Memory B cell (primary cell): ENCODE measurements around the gene RABL6.
"Not testable (repeated sequence)": the region's sequence is repeated elsewhere in the genome, so short reads cannot be mapped to it uniquely, and the experiment has no call there.

ENCODE experiments used
- ATAC-seq: fragments of 150-1000 bp; cut with Tn5 transposase; 2 replicates; pipeline ENCODE4 v1.10.0; 2021; ENCODE audit warnings: low read depth, mild to moderate bottlenecking, moderate library complexity
- DNase-seq, 2 donors: peaks; one replicate each; pipeline ENCODE4 v3.0.0; 2022; ENCODE audit warnings: low spot score in 2 of 2
- H3K27ac Mint-ChIP-seq: one replicate; pipeline ENCODE4 v1.8.0; 2022; ENCODE audit warnings: mild to moderate bottlenecking, moderate library complexity, mixed read lengths
- H3K27me3 Mint-ChIP-seq: one replicate; pipeline ENCODE4 v1.8.0; 2022; ENCODE audit warnings: mixed read lengths
- H3K36me3 Mint-ChIP-seq: one replicate; pipeline ENCODE4 v1.8.0; 2022; ENCODE audit warnings: mild to moderate bottlenecking, mixed read lengths
- H3K4me1 Mint-ChIP-seq: one replicate; pipeline ENCODE4 v1.8.0; 2022; ENCODE audit warnings: mixed read lengths
- H3K4me3 Mint-ChIP-seq: one replicate; pipeline ENCODE4 v1.8.0; 2022; ENCODE audit warnings: mild to moderate bottlenecking, moderate library complexity, mixed read lengths
- H3K9me3 Mint-ChIP-seq: one replicate; pipeline ENCODE4 v1.8.0; 2022; ENCODE audit warnings: mixed read lengths

RABL6 gene

GRCh38 chr9:136837146-136837855 lies 29.6 kb downstream of the RABL6 start:
- Mint-ChIP-seq H3K9me3 (no peaks in the 10 kb centered on the region), H3K4me3 (no peak overlapping the region), H3K27ac (no peak overlapping the region), H3K36me3 (peaks cover 3% of the 10 kb centered on the region), H3K27me3 (no peaks in the 10 kb centered on the region), H3K4me1 (no peaks in the 10 kb centered on the region)
- ATAC-seq (no peak), DNase-seq (no peak)

- H3K36me3 Mint-ChIP-seq, ATAC-seq, H3K9me3 Mint-ChIP-seq, H3K4me3 Mint-ChIP-seq, H3K27me3 Mint-ChIP-seq, H3K4me1 Mint-ChIP-seq, H3K27ac Mint-ChIP-seq, DNase-seq: not testable (repeated sequence)
Observed at GRCh38 chr9:136837856-136838277, 30.1 kb downstream of the RABL6 start.

DNA sequence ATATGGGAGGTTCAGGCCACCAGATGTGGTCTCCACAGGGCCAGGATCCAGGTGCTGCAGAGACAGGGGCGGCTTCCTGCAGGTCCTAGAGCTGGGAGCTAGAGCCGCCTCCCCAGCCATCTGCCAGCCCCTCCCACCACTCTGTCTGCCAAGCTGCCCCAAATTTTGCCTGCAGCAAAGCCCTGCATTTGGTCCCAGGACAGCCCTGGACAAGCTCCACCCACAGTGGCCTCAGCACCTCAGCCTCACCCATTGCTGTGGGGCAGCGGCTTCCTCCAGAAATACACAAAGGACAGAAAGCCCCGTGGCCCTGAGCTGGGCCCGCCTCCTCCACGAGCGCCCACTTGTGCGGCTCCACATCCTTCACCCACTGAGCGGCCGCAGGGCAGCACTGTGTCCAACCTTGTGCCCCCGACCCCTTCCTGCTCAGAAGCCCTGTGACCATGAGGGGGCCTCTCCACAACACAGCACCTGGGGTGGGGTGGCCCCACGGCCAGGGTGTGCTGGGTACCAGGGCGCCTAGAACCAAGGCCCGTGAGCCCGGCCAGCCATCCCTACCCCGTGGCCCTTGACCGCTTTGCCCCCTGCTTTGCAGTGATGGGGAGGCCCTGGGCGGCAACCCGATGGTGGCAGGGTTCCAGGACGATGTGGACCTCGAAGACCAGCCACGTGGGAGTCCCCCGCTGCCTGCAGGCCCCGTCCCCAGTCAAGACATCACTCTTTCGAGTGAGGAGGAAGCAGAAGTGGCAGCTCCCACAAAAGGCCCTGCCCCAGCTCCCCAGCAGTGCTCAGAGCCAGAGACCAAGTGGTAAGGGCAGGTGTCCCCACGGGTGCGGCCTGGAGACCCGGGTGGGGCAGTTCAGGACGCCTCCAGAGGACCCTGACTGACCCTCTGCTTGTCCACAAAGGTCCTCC lies 30.8 kb downstream of the RABL6 start:
- Mint-ChIP-seq H3K27me3 (no peaks in the 10 kb centered on the region), H3K4me3 (no peak overlapping the region), H3K27ac (no peak overlapping the region), H3K9me3 (no peaks in the 10 kb centered on the region), H3K36me3 (peaks cover 3% of the 10 kb centered on the region), H3K4me1 (no peaks in the 10 kb centered on the region)
- ATAC-seq, result no peak
- no peak for DNase-seq

GRCh38 chr9:136839229-136840139 lies 31.7 kb downstream of the RABL6 start:
- H3K36me3 Mint-ChIP-seq, result peaks cover 3% of the 10 kb centered on the region
- ATAC-seq (no peak), DNase-seq (no peak)
- no peaks in the 10 kb centered on the region for H3K4me1 Mint-ChIP-seq
- H3K4me3 Mint-ChIP-seq, result no peak overlapping the region
- H3K27me3 Mint-ChIP-seq, result no peaks in the 10 kb centered on the region
- H3K27ac Mint-ChIP-seq, result no peak overlapping the region
- H3K9me3 Mint-ChIP-seq, result no peaks in the 10 kb centered on the region

- Mint-ChIP-seq H3K36me3 (peaks cover 3% of the 10 kb centered on the region), H3K27ac (no peak overlapping the region)
Observed at GRCh38 chr9:136840140-136840876, 32.6 kb downstream of the RABL6 start.

GRCh38 chr9:136840877-136841645 lies 33.3 kb downstream of the RABL6 start:
- H3K4me3 Mint-ChIP-seq, result peak overlapping the region; percentile 8
- no peaks in the 10 kb centered on the region for H3K4me1 Mint-ChIP-seq
- H3K27me3 Mint-ChIP-seq, result no peaks in the 10 kb centered on the region
- H3K36me3 Mint-ChIP-seq, result peaks cover 3% of the 10 kb centered on the region
- no peak for DNase-seq
- ATAC-seq, result no peak
- no peaks in the 10 kb centered on the region for H3K9me3 Mint-ChIP-seq
- H3K27ac Mint-ChIP-seq, result no peak overlapping the region

More at GRCh38 chr9:136840140-136840876, 32.6 kb downstream of the RABL6 start:
- DNase-seq (no peak), ATAC-seq (no peak)
- H3K27me3 Mint-ChIP-seq, result no peaks in the 10 kb centered on the region
- H3K4me3 Mint-ChIP-seq, result no peak overlapping the region
- H3K4me1 Mint-ChIP-seq, result no peaks in the 10 kb centered on the region
- H3K9me3 Mint-ChIP-seq, result no peaks in the 10 kb centered on the region

DNA sequence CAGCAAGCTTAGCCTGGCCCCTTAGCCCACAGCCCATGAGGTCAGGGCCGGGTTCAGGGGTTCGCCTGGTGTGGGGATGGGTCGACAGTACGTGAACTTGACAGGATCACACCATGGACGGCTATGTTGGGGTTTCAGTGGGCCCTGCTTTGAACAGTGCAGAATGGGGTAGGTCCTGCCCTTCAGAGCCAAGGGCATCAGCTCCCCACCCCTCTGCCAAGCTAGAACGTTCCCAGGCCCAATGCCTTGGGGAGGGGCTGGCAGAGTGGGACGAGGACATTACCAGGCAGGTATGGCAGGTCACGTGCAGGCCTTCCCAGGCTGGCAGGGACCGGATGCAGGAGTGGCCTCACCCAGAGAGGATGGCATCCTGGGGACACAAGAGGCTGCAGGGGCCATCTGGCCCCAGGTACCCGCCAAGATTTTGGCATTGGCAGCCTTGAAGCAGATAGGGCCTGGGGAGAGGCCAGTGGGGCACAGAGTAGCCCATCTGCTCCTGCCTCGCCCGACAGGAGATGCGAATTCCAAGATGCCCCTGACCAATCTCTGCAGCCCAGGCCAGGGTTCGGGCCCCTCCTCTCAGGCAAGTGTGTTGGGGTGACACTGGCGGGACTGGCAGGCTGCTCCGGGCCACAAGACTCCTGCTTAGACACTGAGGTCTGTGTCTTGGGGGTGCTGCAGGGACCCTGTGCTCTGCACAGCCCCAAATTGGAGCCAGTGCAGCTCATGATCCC lies 34.1 kb downstream of the RABL6 start:
- not testable (repeated sequence) for H3K27me3 Mint-ChIP-seq, ATAC-seq, H3K9me3 Mint-ChIP-seq, H3K36me3 Mint-ChIP-seq, DNase-seq, H3K4me1 Mint-ChIP-seq
- peak overlapping the region; percentile 93 for H3K4me3 Mint-ChIP-seq
- peak overlapping the region; percentile 67 for H3K27ac Mint-ChIP-seq

DNA sequence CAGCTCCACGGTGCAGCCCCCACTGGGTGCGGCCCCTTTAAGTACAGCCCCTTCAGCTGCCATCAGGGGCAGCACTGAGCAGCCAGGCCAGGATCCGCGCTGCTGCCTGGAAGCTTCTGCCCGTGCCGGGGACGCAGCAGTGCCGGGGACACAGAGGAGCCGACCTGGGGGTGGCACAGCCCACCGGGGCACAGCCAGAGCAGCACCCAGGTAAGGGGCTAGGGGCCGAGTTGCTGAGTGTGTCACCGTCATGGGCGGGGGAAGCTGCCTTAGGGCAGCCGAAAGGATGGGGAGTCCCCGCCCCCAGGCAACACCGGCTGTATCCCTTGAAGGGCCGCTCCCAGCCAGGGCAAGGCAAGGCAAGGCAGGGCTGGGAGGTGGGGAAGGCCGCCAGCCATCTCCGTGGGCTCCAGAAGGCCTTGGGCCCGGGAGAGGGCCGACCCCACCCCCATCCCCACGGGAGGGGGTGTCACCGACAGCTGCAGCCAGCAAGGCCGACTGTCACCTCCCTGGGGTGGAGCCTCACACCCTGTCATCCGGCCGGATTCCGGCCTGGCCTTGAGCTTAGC lies 34.7 kb downstream of the RABL6 start, which contains the start of gene AJM1:
Gene AJM1, plus strand, starts transcription at position 99 of the 569 bp plus-strand sequence. CDS start 1,937 bp downstream, outside the sequence.
- Mint-ChIP-seq H3K4me3 (peak within 1 kb of the TSS; percentile 93), H3K27ac (peak within 1 kb of the TSS; percentile 67)
- H3K4me1 Mint-ChIP-seq, H3K9me3 Mint-ChIP-seq, H3K36me3 Mint-ChIP-seq, H3K27me3 Mint-ChIP-seq: not testable (repeated sequence)
- peak; percentile 77 to 92 for DNase-seq
- peak; percentile 87 for ATAC-seq

GRCh38 chr9:136843159-136843800 lies 35.5 kb downstream of the RABL6 start:
- Mint-ChIP-seq H3K27ac (peak overlapping the region; percentile 78), H3K4me3 (peak overlapping the region; percentile 32)
- H3K4me1 Mint-ChIP-seq, H3K9me3 Mint-ChIP-seq, H3K36me3 Mint-ChIP-seq, DNase-seq, ATAC-seq, H3K27me3 Mint-ChIP-seq: not testable (repeated sequence)

DNA sequence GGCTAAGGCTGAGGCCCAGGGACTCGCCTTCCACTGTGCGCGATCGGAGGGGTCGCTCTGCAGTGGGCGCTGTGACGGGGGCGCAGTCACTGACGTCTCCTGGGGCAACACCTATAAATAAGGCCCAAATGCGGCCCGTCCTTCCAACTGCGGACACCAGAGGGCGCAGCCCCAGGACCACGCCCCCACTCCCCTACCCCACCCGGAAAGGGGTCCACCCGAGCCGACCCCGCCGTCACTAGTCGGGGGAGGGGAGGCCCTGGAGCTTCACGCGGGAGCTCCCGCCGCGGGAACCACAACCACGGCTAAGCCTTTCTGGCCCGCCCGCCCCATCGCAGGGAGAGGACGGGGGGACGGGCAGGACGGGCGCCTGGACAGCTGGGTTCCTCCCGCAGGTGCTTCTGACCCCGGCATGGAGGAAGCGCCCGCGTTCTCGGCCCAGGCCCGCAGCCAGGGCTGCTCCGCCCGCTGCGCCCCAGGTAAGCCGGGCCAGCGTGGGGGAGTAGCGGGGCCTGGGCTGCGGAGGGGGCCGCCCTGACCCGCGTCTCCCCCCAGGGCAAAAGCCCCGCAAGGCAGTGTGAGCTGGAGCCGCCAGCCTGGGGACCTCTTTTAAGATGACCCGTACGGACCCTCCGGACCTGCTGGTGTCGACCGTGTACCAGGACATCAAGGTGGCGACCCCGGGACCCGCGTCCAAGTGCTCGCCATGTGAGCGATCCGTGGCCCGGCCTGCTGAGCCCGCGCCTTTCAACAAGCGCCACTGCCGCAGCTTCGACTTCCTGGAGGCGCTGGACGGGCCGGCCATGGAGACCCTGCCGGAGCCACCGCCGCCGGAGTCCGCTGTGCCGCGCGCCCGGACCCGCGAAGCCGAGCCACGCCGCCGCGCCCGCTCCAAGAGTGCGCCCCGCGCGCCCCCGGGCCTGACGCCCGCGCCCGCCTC lies 36.3 kb downstream of the RABL6 start:
- H3K9me3 Mint-ChIP-seq, H3K4me1 Mint-ChIP-seq, H3K36me3 Mint-ChIP-seq, H3K27me3 Mint-ChIP-seq: not testable (repeated sequence)
- DNase-seq (peak; percentile 72 to 78), ATAC-seq (peak; percentile 22)
- Mint-ChIP-seq H3K27ac (peak overlapping the region; percentile 78), H3K4me3 (peak overlapping the region; percentile 32)
